ENCODE data around the gene GNAQ. TPM values are rescaled to one million over a fixed set of nuclear protein-coding genes. Genes with fewer than 3 reads are reported as not detected.

The GNAQ gene
- total RNA-seq, 1 experiment from 2014 or later, result 28.7 TPM

GRCh38 chr9:77731930-77732329 lies 299.7 kb downstream of the GNAQ start:
- CTCF ChIA-PET, result no interaction called here
- RAD21 ChIA-PET (ENCODE audit: low non-redundant PET in 1 of 2, low total read pairs in 2 of 2, uncharacterized antibody in 2 of 2, unreplicated experiment in 2 of 2), result no interaction called here
- no peak for ATAC-seq

GRCh38 chr9:77731008-77731698 lies 300.5 kb downstream of the GNAQ start:
- Histone ChIP-seq H3K9me3 (ENCODE audit: control insufficient read depth in 1 of 2, insufficient read depth in 1 of 2, low read depth in 1 of 2, low read length in 2 of 2) (no peaks in the 10 kb centered on the region), H3K4me1 (ENCODE audit: control insufficient read depth in 1 of 2, insufficient read depth in 2 of 2, low read length in 2 of 2) (no peaks in the 10 kb centered on the region), H3K27ac (ENCODE audit: low read depth, low read length) (no peak overlapping the region), H3K4me3 (replicated peaks in 1 of 2; ENCODE audit: low read depth in 1 of 2, low read length in 2 of 2) (no peak overlapping the region), H3K36me3 (ENCODE audit: control insufficient read depth in 1 of 2, insufficient read depth in 2 of 2, low read length in 2 of 2) (no peaks in the 10 kb centered on the region), H3K27me3 (ENCODE audit: insufficient read depth, low read length) (no peaks in the 10 kb centered on the region), H3K9me2 (ENCODE audit: insufficient read depth) (no peaks in the 10 kb centered on the region), H2AFZ (ENCODE audit: low read depth, low read length, poor library complexity, severe bottlenecking) (no peak overlapping the region), H3K4me2 (ENCODE audit: low read length) (no peak overlapping the region), H3K9ac (ENCODE audit: low read length) (no peak overlapping the region), H4K20me1 (ENCODE audit: insufficient read depth) (no peaks in the 10 kb centered on the region), H3K79me2 (ENCODE audit: insufficient read depth, low read length) (no peaks in the 10 kb centered on the region)
- POLR2A ChIA-PET, result no interaction called here
- intact Hi-C loops (cut with micrococcal nuclease), result no loop called here
- ATAC-seq (no peak), DNase-seq (ENCODE audit: low read depth, low spot score) (no peak)
- CTCF ChIA-PET, result no interaction called here
- TF ChIP-seq ZFX (IDR thresholded peaks at IDR 0.05) (no peak), POLR2A (IDR thresholded peaks at IDR 0.05; ENCODE audit: borderline replicate concordance, extremely low read depth, insufficient read depth, insufficient read length) (no peak), SP1 (IDR thresholded peaks at IDR 0.05; ENCODE audit: low read depth) (no peak), ELF1 (IDR thresholded peaks at IDR 0.05; ENCODE audit: borderline replicate concordance, low read depth) (no peak), SRF (IDR thresholded peaks at IDR 0.05; ENCODE audit: low read depth) (no peak)
- BruUV-seq (replicated peaks), result no TSS peak
- RAD21 ChIA-PET (ENCODE audit: low non-redundant PET in 1 of 2, low total read pairs in 2 of 2, uncharacterized antibody in 2 of 2, unreplicated experiment in 2 of 2), result no interaction called here

More at GRCh38 chr9:77731930-77732329, 299.7 kb downstream of the GNAQ start:
- Histone ChIP-seq H3K9me2 (ENCODE audit: insufficient read depth) (no peaks in the 10 kb centered on the region), H2AFZ (ENCODE audit: low read depth, low read length, poor library complexity, severe bottlenecking) (no peak overlapping the region), H3K27me3 (ENCODE audit: insufficient read depth, low read length) (no peaks in the 10 kb centered on the region), H3K9ac (ENCODE audit: low read length) (no peak overlapping the region), H3K27ac (ENCODE audit: low read depth, low read length) (no peak overlapping the region), H3K4me2 (ENCODE audit: low read length) (no peak overlapping the region), H3K79me2 (ENCODE audit: insufficient read depth, low read length) (no peaks in the 10 kb centered on the region), H4K20me1 (ENCODE audit: insufficient read depth) (no peaks in the 10 kb centered on the region), H3K4me1 (ENCODE audit: control insufficient read depth in 1 of 2, insufficient read depth in 2 of 2, low read length in 2 of 2) (no peaks in the 10 kb centered on the region), H3K9me3 (ENCODE audit: control insufficient read depth in 1 of 2, insufficient read depth in 1 of 2, low read depth in 1 of 2, low read length in 2 of 2) (no peaks in the 10 kb centered on the region), H3K36me3 (ENCODE audit: control insufficient read depth in 1 of 2, insufficient read depth in 2 of 2, low read length in 2 of 2) (no peaks in the 10 kb centered on the region), H3K4me3 (replicated peaks in 1 of 2; ENCODE audit: low read depth in 1 of 2, low read length in 2 of 2) (no peak overlapping the region)
- DNase-seq (ENCODE audit: low read depth, low spot score), result no peak
- intact Hi-C loops (cut with micrococcal nuclease), result no loop called here
- no TSS peak for BruUV-seq (replicated peaks)
- POLR2A ChIA-PET, result no interaction called here
- TF ChIP-seq JUND (IDR thresholded peaks at IDR 0.05) (no peak), POLR2A (IDR thresholded peaks at IDR 0.05; ENCODE audit: borderline replicate concordance, extremely low read depth, insufficient read depth, insufficient read length) (no peak), MAX (IDR thresholded peaks at IDR 0.05) (no peak), ELF1 (IDR thresholded peaks at IDR 0.05; ENCODE audit: borderline replicate concordance, low read depth) (no peak), CBX3 (IDR thresholded peaks at IDR 0.05; ENCODE audit: low read depth) (no peak), EZH2phosphoT487 (IDR thresholded peaks at IDR 0.05; ENCODE audit: borderline replicate concordance) (no peak), EZH2 (IDR thresholded peaks at IDR 0.05) (no peak), POLR2AphosphoS5 (IDR thresholded peaks at IDR 0.05; ENCODE audit: low read depth, low read length) (no peak), RAD21 (IDR thresholded peaks at IDR 0.05; ENCODE audit: low read depth) (no peak), SIN3A (IDR thresholded peaks at IDR 0.05; ENCODE audit: low read depth) (no peak)
